ENCODE measurements around the gene SREBF2. TPM values are rescaled to one million over a fixed set of nuclear protein-coding genes. Genes with fewer than 3 reads are reported as not detected.

The SREBF2 gene
- total and polyA plus RNA-seq, 9 of the 15 experiments (the other 6 are each of a cell fraction or from before 2014, with no cell fraction given): 1.1 to 84.2 (median 26.9) TPM

GRCh38 chr22:41913842-41914534, 81.1 kb downstream of the SREBF2 start (continued):
- TF ChIP-seq HINFP (tag; conservative IDR thresholded peaks at IDR 0.05; ENCODE audit: low read depth): no peak
- TF ChIP-seq HDAC6 (IDR thresholded peaks at IDR 0.05; ENCODE audit: low read depth, low read length): peak; percentile 70; the same call in 1 of the 2 replicates

- Histone ChIP-seq H3K79me2 (ENCODE audit: control insufficient read depth, insufficient read depth, low read length) (no peaks in the 10 kb centered on the region), H2AFZ (ENCODE audit: low read depth, low read length) (peak overlapping the region; percentile 40; the same call in 1 of the 2 replicates), H3K4me3 (peak overlapping the region; percentile 41), H3K27ac (ENCODE audit: extremely low read depth, low read depth, low read length) (no peak overlapping the region), H3K9me3 (replicated peaks; ENCODE audit: control insufficient read depth, insufficient read depth, low read depth, low read length) (no peaks in the 10 kb centered on the region), H3K9me1 (ENCODE audit: control insufficient read depth, insufficient read depth, low read length) (no peaks in the 10 kb centered on the region), H3K4me1 (replicated peaks in 1 of 2; ENCODE audit: control insufficient read depth in 2 of 2, insufficient read depth in 2 of 2, low read length in 2 of 2) (peaks cover 6 to 47% of the 10 kb centered on the region in 2 experiments; a peak in 3 of 5 replicates), H3K27me3 (ENCODE audit: control insufficient read depth in 2 of 2, insufficient read depth in 2 of 2, low read length in 2 of 2) (0 out of 5 replicates have a peak, but pooled peaks cover 0 to 4% of the 10 kb centered on the region in 2 experiments), H3K9ac (ENCODE audit: insufficient read depth in 1 of 2, low read depth in 2 of 2, low read length in 2 of 2) (peak overlapping the region; percentile 54 to 88; a peak in 3 of 4 replicates), H3K36me3 (ENCODE audit: control insufficient read depth, insufficient read depth, low read length) (no peaks in the 10 kb centered on the region), H3K4me2 (ENCODE audit: insufficient read depth, low read length) (peak overlapping the region; percentile 32; the same call in 1 of the 2 replicates), H4K20me1 (replicated peaks; ENCODE audit: control insufficient read depth, insufficient read depth, low read length) (peaks cover 9% of the 10 kb centered on the region; the same call in 1 of the 2 replicates)
- intact Hi-C loops (cut with micrococcal nuclease): no loop called here
- DNase-seq (ENCODE audit: extremely low read depth in 1 of 4, low spot score in 3 of 4) (peak in 2 of 4 experiments; percentile 72 to 76), FAIRE-seq (no peak), ATAC-seq (peak; percentile 39)
- WGBS (ENCODE audit: insufficient coverage, low coverage, missing lambda C conversion rate): 0% methylated on average over 5 of the region's 67 CpGs
- no TSS peak for BruUV-seq (replicated peaks)
- CTCF ChIA-PET (ENCODE audit: low intra/inter-chr PET ratio): interaction anchor here (0.7 kb wide), 2 partner anchors 54 to 218 kb away, joined by 3 to 4 read pairs; no protein-coding TSS in a partner anchor
- in situ Hi-C loops (cut with MboI): no loop called here
- POLR2A ChIA-PET: interaction anchor here (0.6 kb wide), 2 partner anchors 12 to 683 kb away, joined by 3 to 4 read pairs; no protein-coding TSS in a partner anchor
- TF ChIP-seq ZNF780A (CRISPR knock-in tag; IDR thresholded peaks at IDR 0.05) (no peak), ZNF592 (IDR thresholded peaks at IDR 0.05) (no peak), ATF2 (CRISPR knock-in tag; IDR thresholded peaks at IDR 0.05) (no peak), FOXM1 (IDR thresholded peaks at IDR 0.05; ENCODE audit: low read depth) (no peak), FOXM1 (CRISPR knock-in tag; IDR thresholded peaks at IDR 0.05; ENCODE audit: low read depth) (no peak), HMBOX1 (IDR thresholded peaks at IDR 0.05) (no peak)
Measured at GRCh38 chr22:41914611-41915034, 81.7 kb downstream of the SREBF2 start.
